ENCODE results near the gene GHRH. TPM values are rescaled to one million over a fixed set of nuclear protein-coding genes. Genes with fewer than 3 reads are reported as not detected.

Gene GHRH
- total RNA-seq, 1 experiment from 2014 or later, result 0.74 TPM

DNA sequence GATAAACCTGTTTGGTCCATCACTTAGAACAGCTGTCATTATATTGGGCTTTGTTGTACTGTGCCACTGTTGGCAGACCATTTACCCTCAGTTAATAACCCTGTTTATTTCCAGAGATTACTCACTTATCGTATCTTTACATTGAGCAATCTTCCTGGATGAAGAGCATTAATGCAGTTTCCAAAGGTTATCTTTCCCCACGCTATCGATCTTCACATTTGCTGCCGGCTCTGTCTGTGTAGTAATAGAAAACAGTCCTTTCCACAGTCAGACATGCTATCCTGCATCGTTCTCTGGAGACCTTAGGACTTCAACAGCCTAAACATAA is 27.4 kb downstream of the GHRH start (continued):
- TF ChIP-seq, protein P1, sequence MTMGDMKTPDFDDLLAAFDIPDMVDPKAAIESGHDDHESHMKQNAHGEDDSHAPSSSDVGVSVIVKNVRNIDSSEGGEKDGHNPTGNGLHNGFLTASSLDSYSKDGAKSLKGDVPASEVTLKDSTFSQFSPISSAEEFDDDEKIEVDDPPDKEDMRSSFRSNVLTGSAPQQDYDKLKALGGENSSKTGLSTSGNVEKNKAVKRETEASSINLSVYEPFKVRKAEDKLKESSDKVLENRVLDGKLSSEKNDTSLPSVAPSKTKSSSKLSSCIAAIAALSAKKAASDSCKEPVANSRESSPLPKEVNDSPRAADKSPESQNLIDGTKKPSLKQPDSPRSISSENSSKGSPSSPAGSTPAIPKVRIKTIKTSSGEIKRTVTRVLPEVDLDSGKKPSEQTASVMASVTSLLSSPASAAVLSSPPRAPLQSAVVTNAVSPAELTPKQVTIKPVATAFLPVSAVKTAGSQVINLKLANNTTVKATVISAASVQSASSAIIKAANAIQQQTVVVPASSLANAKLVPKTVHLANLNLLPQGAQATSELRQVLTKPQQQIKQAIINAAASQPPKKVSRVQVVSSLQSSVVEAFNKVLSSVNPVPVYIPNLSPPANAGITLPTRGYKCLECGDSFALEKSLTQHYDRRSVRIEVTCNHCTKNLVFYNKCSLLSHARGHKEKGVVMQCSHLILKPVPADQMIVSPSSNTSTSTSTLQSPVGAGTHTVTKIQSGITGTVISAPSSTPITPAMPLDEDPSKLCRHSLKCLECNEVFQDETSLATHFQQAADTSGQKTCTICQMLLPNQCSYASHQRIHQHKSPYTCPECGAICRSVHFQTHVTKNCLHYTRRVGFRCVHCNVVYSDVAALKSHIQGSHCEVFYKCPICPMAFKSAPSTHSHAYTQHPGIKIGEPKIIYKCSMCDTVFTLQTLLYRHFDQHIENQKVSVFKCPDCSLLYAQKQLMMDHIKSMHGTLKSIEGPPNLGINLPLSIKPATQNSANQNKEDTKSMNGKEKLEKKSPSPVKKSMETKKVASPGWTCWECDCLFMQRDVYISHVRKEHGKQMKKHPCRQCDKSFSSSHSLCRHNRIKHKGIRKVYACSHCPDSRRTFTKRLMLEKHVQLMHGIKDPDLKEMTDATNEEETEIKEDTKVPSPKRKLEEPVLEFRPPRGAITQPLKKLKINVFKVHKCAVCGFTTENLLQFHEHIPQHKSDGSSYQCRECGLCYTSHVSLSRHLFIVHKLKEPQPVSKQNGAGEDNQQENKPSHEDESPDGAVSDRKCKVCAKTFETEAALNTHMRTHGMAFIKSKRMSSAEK (CRISPR knock-in tag; IDR thresholded peaks at IDR 0.05; ENCODE audit: borderline replicate concordance), result no peak
- TF ChIP-seq ZNF671 (CRISPR knock-in tag; IDR thresholded peaks at IDR 0.05), result no peak
- TF ChIP-seq FOXK1 (CRISPR knock-in tag; IDR thresholded peaks at IDR 0.05), result no peak
- TF ChIP-seq NFYB (CRISPR knock-in tag; conservative IDR thresholded peaks at IDR 0.05; ENCODE audit: low read depth), result no peak

GRCh38 chr20:37233548-37234253 is 27.9 kb downstream of the GHRH start:
- ATAC-seq (no peak), DNase-seq (ENCODE audit: low spot score) (no peak)
- Mint-ChIP-seq H3K27me3 (ENCODE audit: low read depth) (no peaks in the 10 kb centered on the region), H3K36me3 (peaks cover 83% of the 10 kb centered on the region), H3K27ac (no peak overlapping the region), H3K9me3 (no peaks in the 10 kb centered on the region), H3K4me3 (no peak overlapping the region), H3K4me1 (peaks cover 28% of the 10 kb centered on the region)
- CTCF ChIA-PET, result no interaction called here
- POLR2A ChIA-PET, result no interaction called here
- TF ChIP-seq ARID4B (CRISPR knock-in tag; IDR thresholded peaks at IDR 0.05; ENCODE audit: borderline replicate concordance) (no peak), OVOL2 (CRISPR knock-in tag; IDR thresholded peaks at IDR 0.05; ENCODE audit: borderline replicate concordance) (no peak), ZNF121 (CRISPR knock-in tag; IDR thresholded peaks at IDR 0.05) (no peak), NFATC4 (CRISPR knock-in tag; IDR thresholded peaks at IDR 0.05) (no peak), KAT7 (CRISPR knock-in tag; IDR thresholded peaks at IDR 0.05; ENCODE audit: borderline replicate concordance) (no peak), CTCF (IDR thresholded peaks at IDR 0.05) (no peak), JUN (CRISPR knock-in tag; IDR thresholded peaks at IDR 0.05) (no peak), CBFB (CRISPR knock-in tag; IDR thresholded peaks at IDR 0.05; ENCODE audit: low read depth) (no peak), ZNF219 (CRISPR knock-in tag; IDR thresholded peaks at IDR 0.05; ENCODE audit: borderline replicate concordance) (no peak), ZNF281 (CRISPR knock-in tag; IDR thresholded peaks at IDR 0.05) (no peak)
- TF ChIP-seq, protein P2, sequence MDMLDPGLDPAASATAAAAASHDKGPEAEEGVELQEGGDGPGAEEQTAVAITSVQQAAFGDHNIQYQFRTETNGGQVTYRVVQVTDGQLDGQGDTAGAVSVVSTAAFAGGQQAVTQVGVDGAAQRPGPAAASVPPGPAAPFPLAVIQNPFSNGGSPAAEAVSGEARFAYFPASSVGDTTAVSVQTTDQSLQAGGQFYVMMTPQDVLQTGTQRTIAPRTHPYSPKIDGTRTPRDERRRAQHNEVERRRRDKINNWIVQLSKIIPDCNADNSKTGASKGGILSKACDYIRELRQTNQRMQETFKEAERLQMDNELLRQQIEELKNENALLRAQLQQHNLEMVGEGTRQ (CRISPR knock-in tag; IDR thresholded peaks at IDR 0.05), result no peak
- TF ChIP-seq, protein P3, sequence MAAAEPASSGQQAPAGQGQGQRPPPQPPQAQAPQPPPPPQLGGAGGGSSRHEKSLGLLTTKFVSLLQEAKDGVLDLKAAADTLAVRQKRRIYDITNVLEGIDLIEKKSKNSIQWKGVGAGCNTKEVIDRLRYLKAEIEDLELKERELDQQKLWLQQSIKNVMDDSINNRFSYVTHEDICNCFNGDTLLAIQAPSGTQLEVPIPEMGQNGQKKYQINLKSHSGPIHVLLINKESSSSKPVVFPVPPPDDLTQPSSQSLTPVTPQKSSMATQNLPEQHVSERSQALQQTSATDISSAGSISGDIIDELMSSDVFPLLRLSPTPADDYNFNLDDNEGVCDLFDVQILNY (CRISPR knock-in tag; IDR thresholded peaks at IDR 0.05), result no peak
- TF ChIP-seq, protein P4, sequence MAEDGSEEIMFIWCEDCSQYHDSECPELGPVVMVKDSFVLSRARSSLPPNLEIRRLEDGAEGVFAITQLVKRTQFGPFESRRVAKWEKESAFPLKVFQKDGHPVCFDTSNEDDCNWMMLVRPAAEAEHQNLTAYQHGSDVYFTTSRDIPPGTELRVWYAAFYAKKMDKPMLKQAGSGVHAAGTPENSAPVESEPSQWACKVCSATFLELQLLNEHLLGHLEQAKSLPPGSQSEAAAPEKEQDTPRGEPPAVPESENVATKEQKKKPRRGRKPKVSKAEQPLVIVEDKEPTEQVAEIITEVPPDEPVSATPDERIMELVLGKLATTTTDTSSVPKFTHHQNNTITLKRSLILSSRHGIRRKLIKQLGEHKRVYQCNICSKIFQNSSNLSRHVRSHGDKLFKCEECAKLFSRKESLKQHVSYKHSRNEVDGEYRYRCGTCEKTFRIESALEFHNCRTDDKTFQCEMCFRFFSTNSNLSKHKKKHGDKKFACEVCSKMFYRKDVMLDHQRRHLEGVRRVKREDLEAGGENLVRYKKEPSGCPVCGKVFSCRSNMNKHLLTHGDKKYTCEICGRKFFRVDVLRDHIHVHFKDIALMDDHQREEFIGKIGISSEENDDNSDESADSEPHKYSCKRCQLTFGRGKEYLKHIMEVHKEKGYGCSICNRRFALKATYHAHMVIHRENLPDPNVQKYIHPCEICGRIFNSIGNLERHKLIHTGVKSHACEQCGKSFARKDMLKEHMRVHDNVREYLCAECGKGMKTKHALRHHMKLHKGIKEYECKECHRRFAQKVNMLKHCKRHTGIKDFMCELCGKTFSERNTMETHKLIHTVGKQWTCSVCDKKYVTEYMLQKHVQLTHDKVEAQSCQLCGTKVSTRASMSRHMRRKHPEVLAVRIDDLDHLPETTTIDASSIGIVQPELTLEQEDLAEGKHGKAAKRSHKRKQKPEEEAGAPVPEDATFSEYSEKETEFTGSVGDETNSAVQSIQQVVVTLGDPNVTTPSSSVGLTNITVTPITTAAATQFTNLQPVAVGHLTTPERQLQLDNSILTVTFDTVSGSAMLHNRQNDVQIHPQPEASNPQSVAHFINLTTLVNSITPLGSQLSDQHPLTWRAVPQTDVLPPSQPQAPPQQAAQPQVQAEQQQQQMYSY (CRISPR knock-in tag; IDR thresholded peaks at IDR 0.05), result no peak
